ENCODE measurements around the gene NR5A1.

DNA sequence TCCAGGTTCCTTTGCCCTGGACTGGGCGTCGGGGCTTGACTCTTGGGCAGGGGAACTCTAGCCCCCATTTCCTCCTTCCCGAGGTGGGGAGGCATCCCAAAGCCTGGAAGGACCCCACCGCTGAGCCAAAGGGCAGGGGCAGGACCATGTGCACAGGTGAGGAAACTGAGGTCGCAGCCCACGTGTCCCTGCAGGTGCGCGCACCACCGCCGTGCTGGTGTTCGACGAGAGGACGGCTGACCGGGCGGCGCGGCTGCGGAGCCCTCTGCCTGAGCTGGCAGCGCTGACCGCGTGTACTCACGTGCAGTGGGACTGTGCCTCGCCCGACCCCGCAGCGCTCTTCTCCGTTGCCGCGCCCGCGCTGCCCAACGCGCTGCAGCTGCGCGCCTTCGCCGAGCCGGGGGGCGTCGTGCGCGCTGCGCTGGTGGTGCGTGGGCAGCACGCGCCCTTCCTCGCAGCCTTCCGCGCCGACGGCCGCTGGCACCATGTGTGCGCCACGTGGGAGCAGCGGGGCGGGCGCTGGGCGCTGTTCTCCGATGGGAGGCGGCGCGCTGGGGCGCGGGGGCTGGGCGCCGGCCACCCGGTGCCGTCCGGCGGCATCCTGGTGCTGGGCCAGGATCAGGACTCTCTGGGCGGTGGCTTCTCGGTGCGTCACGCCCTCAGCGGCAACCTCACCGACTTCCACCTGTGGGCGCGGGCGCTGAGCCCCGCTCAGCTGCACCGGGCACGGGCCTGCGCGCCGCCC is 54.2 kb downstream of the NR5A1 start:
- TF ChIP-seq, protein P1, sequence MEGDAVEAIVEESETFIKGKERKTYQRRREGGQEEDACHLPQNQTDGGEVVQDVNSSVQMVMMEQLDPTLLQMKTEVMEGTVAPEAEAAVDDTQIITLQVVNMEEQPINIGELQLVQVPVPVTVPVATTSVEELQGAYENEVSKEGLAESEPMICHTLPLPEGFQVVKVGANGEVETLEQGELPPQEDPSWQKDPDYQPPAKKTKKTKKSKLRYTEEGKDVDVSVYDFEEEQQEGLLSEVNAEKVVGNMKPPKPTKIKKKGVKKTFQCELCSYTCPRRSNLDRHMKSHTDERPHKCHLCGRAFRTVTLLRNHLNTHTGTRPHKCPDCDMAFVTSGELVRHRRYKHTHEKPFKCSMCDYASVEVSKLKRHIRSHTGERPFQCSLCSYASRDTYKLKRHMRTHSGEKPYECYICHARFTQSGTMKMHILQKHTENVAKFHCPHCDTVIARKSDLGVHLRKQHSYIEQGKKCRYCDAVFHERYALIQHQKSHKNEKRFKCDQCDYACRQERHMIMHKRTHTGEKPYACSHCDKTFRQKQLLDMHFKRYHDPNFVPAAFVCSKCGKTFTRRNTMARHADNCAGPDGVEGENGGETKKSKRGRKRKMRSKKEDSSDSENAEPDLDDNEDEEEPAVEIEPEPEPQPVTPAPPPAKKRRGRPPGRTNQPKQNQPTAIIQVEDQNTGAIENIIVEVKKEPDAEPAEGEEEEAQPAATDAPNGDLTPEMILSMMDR (IDR thresholded peaks at IDR 0.05): no peak
- no peak for TF ChIP-seq POLR2A (IDR thresholded peaks at IDR 0.05)

Data from uterus (tissue), 2 donors.